Neural progenitor cell (in vitro differentiated cells): Measurements from ENCODE around the gene MSI1. TPM values are rescaled to one million over a fixed set of nuclear protein-coding genes. Genes with fewer than 3 reads are reported as not detected.

Experiments
- DNase-seq: peaks from one replicate; pipeline ENCODE4 v3.0.0-alpha.2; 2016; ENCODE audit warnings: low spot score
- H2AFZ ChIP-seq: fragments of 200-600 bp; sonication (generic); replicated peaks from 2 replicates; pipeline ENCODE4 v1.6.1; 2016; ENCODE audit warnings: antibody characterized with exemption
- H3F3A ChIP-seq: fragments of 200-600 bp; sonication (generic); 2 replicates; pipeline ENCODE4 v1.6.1; 2016; ENCODE audit warnings: antibody characterized with exemption, low read depth
- H3K27ac ChIP-seq: fragments of 200-600 bp; sonication (generic); 2 replicates; pipeline ENCODE4 v1.5.1; 2016; ENCODE audit warnings: mild to moderate bottlenecking
- H3K27me3 ChIP-seq: fragments of 200-600 bp; sonication (generic); 2 replicates; pipeline ENCODE4 v1.6.1; 2016; ENCODE audit warnings: mild to moderate bottlenecking, moderate library complexity
- H3K36me3 ChIP-seq: fragments of 200-600 bp; sonication (generic); 2 replicates; pipeline ENCODE4 v1.5.1; 2016
- H3K4me1 ChIP-seq: fragments of 200-600 bp; sonication (generic); 2 replicates; pipeline ENCODE4 v1.6.1; 2016; ENCODE audit warnings: mixed run types
- H3K4me2 ChIP-seq: fragments of 200-600 bp; sonication (generic); 2 replicates; pipeline ENCODE4 v1.6.1; 2016
- H3K4me3 ChIP-seq: fragments of 200-600 bp; sonication (generic); 2 replicates; pipeline ENCODE4 v1.5.1; 2016
- H3K79me2 ChIP-seq: fragments of 200-600 bp; sonication (generic); 2 replicates; pipeline ENCODE4 v1.6.1; 2016; ENCODE audit warnings: low read depth
- H3K9ac ChIP-seq: fragments of 200-600 bp; sonication (generic); 2 replicates; pipeline ENCODE4 v1.6.1; 2016
- H3K9me3 ChIP-seq: fragments of 200-600 bp; sonication (generic); 2 replicates; pipeline ENCODE4 v1.5.1; 2016; ENCODE audit warnings: low read depth
- H4K20me1 ChIP-seq: fragments of 200-600 bp; sonication (generic); 2 replicates; pipeline ENCODE4 v1.6.1; 2016; ENCODE audit warnings: low read depth
- H3K27ac Mint-ChIP-seq: 3 replicates; pipeline ENCODE4 v1.8.0; 2021; ENCODE audit warnings: mixed read lengths
- H3K27me3 Mint-ChIP-seq: 2 replicates; pipeline ENCODE4 v1.8.0; 2022; ENCODE audit warnings: low read depth, mild to moderate bottlenecking, inconsistent platforms, moderate library complexity, mixed read lengths; ENCODE audit not compliant: insufficient read depth
- H3K36me3 Mint-ChIP-seq: 3 replicates; pipeline ENCODE4 v1.8.0; 2021; ENCODE audit warnings: mixed read lengths
- H3K4me1 Mint-ChIP-seq: 3 replicates; pipeline ENCODE4 v1.8.0; 2021; ENCODE audit warnings: mixed read lengths
- H3K4me3 Mint-ChIP-seq: 3 replicates; pipeline ENCODE4 v1.8.0; 2021; ENCODE audit warnings: mild to moderate bottlenecking, moderate library complexity, mixed read lengths
- H3K9me3 Mint-ChIP-seq: 3 replicates; pipeline ENCODE4 v1.8.0; 2020; ENCODE audit warnings: mixed read lengths
- CTCF ChIP-seq: fragments of 200-600 bp; sonication (generic); IDR thresholded peaks from 2 replicates; pipeline ENCODE4 v1.5.1; 2017; ENCODE audit warnings: antibody characterized with exemption, mild to moderate bottlenecking
- EZH2 ChIP-seq: fragments of 200-600 bp; sonication (generic); IDR thresholded peaks from 2 replicates; pipeline ENCODE4 v1.6.1; 2017; ENCODE audit warnings: antibody characterized with exemption, mild to moderate bottlenecking, moderate library complexity
- EZH2phosphoT487 ChIP-seq: fragments of 200-600 bp; sonication (generic); IDR thresholded peaks from 2 replicates; pipeline ENCODE4 v1.6.1; 2017; ENCODE audit warnings: antibody characterized with exemption
- total RNA-seq: library from RNA; depleted of rRNA; stranded (reverse); fragments of >200 nt; gene quantifications from 2 replicates; pipeline ENCODE4 v1.2.3, GENCODE V29; 2015; ENCODE audit warnings: low replicate concordance

The MSI1 gene
- total RNA-seq, 1 donor from 2014 or later = 40.2 TPM

GRCh38 chr12:120369603-120370342 lies 809 bp upstream of the MSI1 start:
- Mint-ChIP-seq H3K27ac (peak overlapping the region; percentile 98), H3K4me3 (peak overlapping the region; percentile 97), H3K9me3 (peaks cover 3% of the 10 kb centered on the region), H3K36me3 (peaks cover 41% of the 10 kb centered on the region), H3K27me3 (peaks cover 15% of the 10 kb centered on the region), H3K4me1 (peaks cover 65% of the 10 kb centered on the region)
- H3K36me3 ChIP-seq = no peaks in the 10 kb centered on the region
- H3K4me2 ChIP-seq = peak overlapping the region; percentile 100
- H3K4me1 ChIP-seq = peaks cover 43% of the 10 kb centered on the region
- no peak overlapping the region for H3K27ac ChIP-seq
- H3K9me3 ChIP-seq = no peaks in the 10 kb centered on the region
- H3K27me3 ChIP-seq = no peaks in the 10 kb centered on the region
- peaks cover 51% of the 10 kb centered on the region for H3F3A ChIP-seq
- H2AFZ ChIP-seq = no peak overlapping the region
- H3K4me3 ChIP-seq = peak overlapping the region; percentile 100
- no peak for TF ChIP-seq EZH2phosphoT487
- no peak for TF ChIP-seq CTCF
- TF ChIP-seq EZH2 = no peak
- peak overlapping the region; percentile 64 for H3K9ac ChIP-seq
- peaks cover 53% of the 10 kb centered on the region for H3K79me2 ChIP-seq
- DNase-seq = peak; percentile 37
- peaks cover 32% of the 10 kb centered on the region for H4K20me1 ChIP-seq

GRCh38 chr12:120367924-120368788 lies 808 bp downstream of the MSI1 start:
- no peak for TF ChIP-seq EZH2
- no peak for TF ChIP-seq CTCF
- TF ChIP-seq EZH2phosphoT487 = no peak
- Histone ChIP-seq H3K9ac (peak overlapping the region; percentile 84), H3K4me2 (peak overlapping the region; percentile 99), H3K27ac (peak overlapping the region; percentile 83), H4K20me1 (peaks cover 48% of the 10 kb centered on the region), H3K79me2 (peaks cover 69% of the 10 kb centered on the region), H2AFZ (no peak overlapping the region), H3K36me3 (no peaks in the 10 kb centered on the region), H3K4me3 (peak overlapping the region; percentile 100), H3K27me3 (no peaks in the 10 kb centered on the region), H3K4me1 (peaks cover 60% of the 10 kb centered on the region), H3K9me3 (no peaks in the 10 kb centered on the region), H3F3A (peaks cover 68% of the 10 kb centered on the region)
- peaks cover 17% of the 10 kb centered on the region for H3K27me3 Mint-ChIP-seq
- H3K36me3 Mint-ChIP-seq = peaks cover 51% of the 10 kb centered on the region
- H3K9me3 Mint-ChIP-seq = peaks cover 3% of the 10 kb centered on the region
- DNase-seq = peak; percentile 44
- H3K27ac Mint-ChIP-seq = peak overlapping the region; percentile 99
- peaks cover 77% of the 10 kb centered on the region for H3K4me1 Mint-ChIP-seq
- H3K4me3 Mint-ChIP-seq = peak overlapping the region; percentile 97

GRCh38 chr12:120367233-120367923 lies 1.6 kb downstream of the MSI1 start:
- H3K36me3 ChIP-seq = no peaks in the 10 kb centered on the region
- Mint-ChIP-seq H3K27ac (peak overlapping the region; percentile 99), H3K9me3 (peaks cover 3% of the 10 kb centered on the region), H3K4me3 (peak overlapping the region; percentile 97), H3K27me3 (peaks cover 22% of the 10 kb centered on the region), H3K36me3 (peaks cover 56% of the 10 kb centered on the region), H3K4me1 (peaks cover 79% of the 10 kb centered on the region)
- H3F3A ChIP-seq = peaks cover 75% of the 10 kb centered on the region
- DNase-seq = peak; percentile 83
- H3K9me3 ChIP-seq = no peaks in the 10 kb centered on the region
- peak overlapping the region; percentile 99 for H3K4me2 ChIP-seq
- no peaks in the 10 kb centered on the region for H3K27me3 ChIP-seq
- no peak overlapping the region for H3K9ac ChIP-seq
- peak overlapping the region; percentile 59 for H3K27ac ChIP-seq
- peaks cover 77% of the 10 kb centered on the region for H3K79me2 ChIP-seq
- no peak for TF ChIP-seq EZH2
- TF ChIP-seq CTCF = peak; percentile 77
- TF ChIP-seq EZH2phosphoT487 = no peak
- peaks cover 67% of the 10 kb centered on the region for H3K4me1 ChIP-seq
- peak overlapping the region; percentile 100 for H3K4me3 ChIP-seq
- peaks cover 55% of the 10 kb centered on the region for H4K20me1 ChIP-seq
- no peak overlapping the region for H2AFZ ChIP-seq
